A549 (cell line): ENCODE data around the gene CSNK1D. TPM values are rescaled to one million over a fixed set of nuclear protein-coding genes. Genes with fewer than 3 reads are reported as not detected.

Source experiments
- ATAC-seq, 2 experiments: fragments of 200-7000 bp in 1 of 2; fragments of >200 bp in 1 of 2; cut with Nextera tagmentation in 1 of 2; cut with Tn5 transposase in 1 of 2; 3 replicates each; pipeline versions ENCODE4 v1.8.0 to v1.9.1; 2018 to 2020; ENCODE audit warnings: mild to moderate bottlenecking in 1 of 2, moderate library complexity in 1 of 2
- CTCF ChIA-PET: fragments of 300-600 bp; sonication (Branson Sonifier 250); formaldehyde crosslinking; extraction: SDS; loops from one replicate; lab custom pipeline; 2021; ENCODE audit warnings: antibody characterized with exemption, inconsistent platforms; lab: Yijun Ruan, JAX
- POLR2A ChIA-PET: fragments of 350-600 bp; formaldehyde crosslinking; extraction: SDS; loops from one replicate; lab custom pipeline; 2021; ENCODE audit warnings: antibody characterized with exemption, inconsistent platforms; lab: Yijun Ruan, JAX
- DNase-seq, 2 experiments: peaks; one replicate each; pipeline versions ENCODE4 v3.0.0 to v3.0.0-alpha.2; 2011 to 2016; ENCODE audit warnings: low read depth in 1 of 2, low spot score in 1 of 2
- FAIRE-seq: peaks from 2 replicates; lab custom pipeline; 2011; peaks lifted over from hg19 to GRCh38; lab: Jason Lieb, UNC
- H3K27ac ChIP-seq, 2 experiments: fragments of >200 bp; sonication (Bioruptor Twin); formaldehyde crosslinking; 3 replicates each; pipeline ENCODE4 v1.5.1; 2016 to 2017
- H3K4me1 ChIP-seq: fragments of >200 bp; sonication (Bioruptor Twin); formaldehyde crosslinking; 3 replicates; pipeline ENCODE4 v1.6.1; 2016
- H3K4me2 ChIP-seq: fragments of >200 bp; sonication (Bioruptor Twin); formaldehyde crosslinking; 3 replicates; pipeline ENCODE4 v1.6.1; 2016
- H3K4me3 ChIP-seq: fragments of >200 bp; sonication (Bioruptor Twin); formaldehyde crosslinking; 3 replicates; pipeline ENCODE4 v1.5.1; 2016
- H3K9me3 ChIP-seq: fragments of >200 bp; sonication (Bioruptor Twin); formaldehyde crosslinking; 3 replicates; pipeline ENCODE4 v1.6.1; 2016
- ATOH8 ChIP-seq: fragments of 250-450 bp; sonication (Bioruptor Pico); IDR thresholded peaks from 2 replicates; pipeline ENCODE4 v1.5.0; 2020; ENCODE audit warnings: low read depth, mild to moderate bottlenecking, moderate library complexity
- CBX8 ChIP-seq: fragments of 200-600 bp; sonication (generic); IDR thresholded peaks from 2 replicates; pipeline ENCODE4 v1.6.1; 2016
- CTCF ChIP-seq: fragments of >200 bp; sonication (Bioruptor Twin); formaldehyde crosslinking; IDR thresholded peaks from 3 replicates; pipeline ENCODE4 v1.5.1; 2016
- EHMT2 ChIP-seq: fragments of 200-600 bp; sonication (generic); IDR thresholded peaks from 2 replicates; pipeline ENCODE4 v1.6.1; 2016; ENCODE audit warnings: antibody characterized with exemption, low read depth, mild to moderate bottlenecking, moderate library complexity
- EP300 ChIP-seq, 2 experiments: fragments of >200 bp; sonication (Bioruptor Twin); formaldehyde crosslinking; IDR thresholded peaks; 2 replicates in 1 of 2; 3 replicates in 1 of 2; pipeline ENCODE4 v1.6.1; 2016 to 2017
- ESRRA ChIP-seq: fragments of 150-350 bp; IDR thresholded peaks from 2 replicates; pipeline ENCODE4 v1.6.1; 2014; ENCODE audit warnings: mild to moderate bottlenecking, low read length, borderline replicate concordance
- FOSB ChIP-seq: fragments of 250-450 bp; sonication (Bioruptor Pico); IDR thresholded peaks from 2 replicates; pipeline ENCODE4 v1.5.0; 2020; ENCODE audit warnings: mild to moderate bottlenecking, moderate library complexity
- FOSL2 ChIP-seq, 2 experiments: fragments of 450-650 bp in 1 of 2; fragments of >200 bp in 1 of 2; sonication (Bioruptor Twin) in 1 of 2; formaldehyde crosslinking; IDR thresholded peaks; 2 replicates each; pipeline versions ENCODE4 v1.5.0 to v1.6.1; 2016 to 2020; ENCODE audit warnings: mild to moderate bottlenecking in 1 of 2, moderate library complexity in 1 of 2
- KDM5A ChIP-seq: fragments of 200-600 bp; sonication (generic); IDR thresholded peaks from 2 replicates; pipeline ENCODE4 v1.6.1; 2016; ENCODE audit warnings: antibody characterized with exemption, mild to moderate bottlenecking
- MAFK ChIP-seq: fragments of 450-650 bp; IDR thresholded peaks from 2 replicates; pipeline ENCODE4 v1.6.1; 2014; ENCODE audit not compliant: partially characterized antibody
- MYC ChIP-seq: IDR thresholded peaks from 2 replicates; pipeline ENCODE4 v1.6.1; 2012; ENCODE audit warnings: mild to moderate bottlenecking, inconsistent platforms, low read length, improper control_type of control experiment, borderline replicate concordance
- POLR2A ChIP-seq: IDR thresholded peaks from 2 replicates; pipeline ENCODE4 v1.6.1; 2012; ENCODE audit warnings: mild to moderate bottlenecking, low read length
- POLR2AphosphoS2 ChIP-seq: conservative IDR thresholded peaks from 2 replicates; pipeline ENCODE4 v1.6.1; 2012; ENCODE audit warnings: low read length, improper control_type of control experiment, inconsistent platforms
- REST ChIP-seq: fragments of 200-600 bp; sonication (generic); IDR thresholded peaks from 2 replicates; pipeline ENCODE4 v1.6.1; 2016; ENCODE audit warnings: antibody characterized with exemption, mild to moderate bottlenecking, moderate library complexity
- RFX5 ChIP-seq: fragments of 450-650 bp; IDR thresholded peaks from 2 replicates; pipeline ENCODE4 v1.7.1; 2014; ENCODE audit warnings: antibody characterized with exemption, mild to moderate bottlenecking, moderate library complexity
- SMC3 ChIP-seq: fragments of >200 bp; sonication (Bioruptor Twin); formaldehyde crosslinking; IDR thresholded peaks from 3 replicates; pipeline ENCODE4 v1.6.1; 2018; ENCODE audit warnings: inconsistent platforms
- SREBF2 ChIP-seq: fragments of 450-650 bp; IDR thresholded peaks from 2 replicates; pipeline ENCODE4 v1.6.1; 2014; ENCODE audit warnings: mild to moderate bottlenecking, moderate library complexity
- TFCP2L1 ChIP-seq: fragments of 250-450 bp; sonication (Bioruptor Pico); IDR thresholded peaks from 2 replicates; pipeline ENCODE4 v1.5.0; 2021; ENCODE audit warnings: mild to moderate bottlenecking
- ZC3H11A ChIP-seq: fragments of 450-650 bp; IDR thresholded peaks from 2 replicates; pipeline ENCODE4 v1.6.1; 2014; ENCODE audit warnings: antibody characterized with exemption, mild to moderate bottlenecking
- ZNF302 ChIP-seq: fragments of 250-450 bp; sonication (Bioruptor Pico); IDR thresholded peaks from 2 replicates; pipeline ENCODE4 v1.9.0; 2021; ENCODE audit warnings: inconsistent platforms, mild to moderate bottlenecking, moderate library complexity
- WGBS: methylation state at CpG from one replicate; pipeline ENCODE4 v1.1.6; 2017; ENCODE audit errors: missing lambda C conversion rate; 5-methylcytosine and 5-hydroxymethylcytosine counted together
- polyA plus RNA-seq, 4 experiments: library from polyadenylated mRNA; depleted of rRNA in 3 of 4; stranded (reverse); fragments of >200 nt; fragmentation: RNase III in 1 of 4; extraction: RNeasy Plus Mini Kit Qiagen cat#74134 plus additional on column Dnase treatment in 1 of 4; gene quantifications; 2 replicates in 3 of 4; 3 replicates in 1 of 4; pipeline ENCODE4 v1.2.3, GENCODE V29; 2011 to 2017
- TF ChIP-seq, protein P1 (sequence below): IDR thresholded peaks from 2 replicates; pipeline ENCODE4 v1.6.1; 2012
- TF ChIP-seq, protein P2 (sequence below): fragments of >200 bp; sonication (Bioruptor Twin); formaldehyde crosslinking; IDR thresholded peaks from 3 replicates; pipeline ENCODE4 v1.6.1; 2016

The CSNK1D gene
- polyA plus RNA-seq, 2 of the 4 experiments (the other 2 are of a cell fraction) = 130 to 163 TPM

- Histone ChIP-seq H3K9me3 (peaks cover 9% of the 10 kb centered on the region), H3K4me3 (no peak overlapping the region), H3K4me1 (peaks cover 40% of the 10 kb centered on the region)
- ChIA-PET CTCF (interaction anchor here (0.8 to 3.9 kb wide), 12 partner anchors 9 to 70 kb away, joined by 3 to 20 read pairs (median 10); partner anchors contain the start of genes CD7 and CSNK1D), POLR2A (interaction anchor here (1.0 to 4.3 kb wide), 4 partner anchors 9 to 15 kb away, joined by 4 to 39 read pairs (median 13); partner anchors contain the start of gene CSNK1D)
- 85% methylated on average over 25 of the region's 25 CpGs for WGBS
- TF ChIP-seq TFCP2L1 (CRISPR knock-in tag) (no peak), ATOH8 (CRISPR knock-in tag) (no peak), SMC3 (no peak), POLR2A (no peak), EHMT2 (no peak), CBX8 (no peak), POLR2AphosphoS2 (no peak), KDM5A (no peak), FOSL2 (IDR thresholded peaks at IDR 0.05) (no peak), FOSL2 (CRISPR knock-in tag; IDR thresholded peaks at IDR 0.05) (no peak), RFX5 (no peak), SREBF2 (no peak), FOSB (no peak), ESRRA (no peak), REST (no peak), MAFK (no peak), ZNF302 (no peak)
- TF ChIP-seq, all 56 proteins: peak for 0
- ATAC-seq (peak; percentile 16 to 44; a peak in 4 of 6 replicates), DNase-seq (no peak), FAIRE-seq (no peak)
- peak overlapping the region; percentile 82 to 87 for H3K27ac ChIP-seq
- peak overlapping the region; percentile 50 for H3K4me2 ChIP-seq
Measured at GRCh38 chr17:82282239-82283207, 9.0 kb upstream of the CSNK1D start.

DNA sequence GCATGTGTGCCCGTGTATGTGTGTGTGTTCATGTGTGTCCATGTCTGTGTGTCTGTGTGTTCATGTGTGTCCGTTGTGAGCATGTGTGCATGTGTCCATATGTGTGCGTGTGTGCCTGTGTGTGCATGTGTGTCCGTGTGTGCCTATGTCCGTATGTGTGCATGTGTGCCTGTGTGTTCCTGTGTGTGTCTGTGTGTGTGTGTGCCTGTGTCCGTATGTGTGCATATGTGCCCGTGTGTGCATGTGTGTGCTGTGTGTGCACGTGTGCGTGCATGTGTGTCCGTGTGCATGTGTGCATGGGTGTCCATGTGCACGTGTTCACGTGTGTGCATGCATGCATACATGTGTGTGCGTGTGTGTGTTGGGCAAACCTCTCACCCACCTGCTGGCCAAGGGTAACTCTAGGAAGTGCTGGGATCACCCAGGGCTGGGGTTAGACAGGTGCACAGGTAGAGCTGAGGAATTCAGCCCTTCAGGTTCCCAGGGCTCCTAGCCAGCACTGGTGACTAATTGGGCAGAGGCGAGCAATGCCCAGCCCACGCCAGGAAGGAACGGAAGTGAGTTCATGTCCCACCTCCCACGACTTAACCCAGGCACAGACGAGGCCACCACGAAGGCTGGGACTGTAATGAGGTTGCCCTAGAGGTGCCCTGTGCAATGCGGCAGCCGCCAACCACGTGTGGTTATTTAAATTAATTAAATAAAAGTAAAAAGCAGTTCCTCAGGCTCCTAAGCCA lies 8.2 kb upstream of the CSNK1D start:
- peaks cover under 1% of the 10 kb centered on the region; the same call in 1 of the 3 replicates for H3K9me3 ChIP-seq
- H3K4me3 ChIP-seq = no peak overlapping the region
- peak overlapping the region; percentile 82 to 87 for H3K27ac ChIP-seq
- POLR2A ChIA-PET = interaction anchor here (1.0 to 4.3 kb wide), 3 partner anchors 11 to 16 kb away, joined by 4 to 39 read pairs (median 10); no protein-coding TSS in a partner anchor
- ATAC-seq (peak; percentile 47 to 51), FAIRE-seq (no peak), DNase-seq (peak in 1 of 2 experiments; percentile 54)
- peak overlapping the region; percentile 50 for H3K4me2 ChIP-seq
- WGBS = 54% methylated on average over 22 of the region's 22 CpGs
- CTCF ChIA-PET = interaction anchor here (0.8 to 3.9 kb wide), 10 partner anchors 10 to 262 kb away, joined by 3 to 20 read pairs (median 6); no protein-coding TSS in a partner anchor
- peaks cover 35% of the 10 kb centered on the region for H3K4me1 ChIP-seq
- TF ChIP-seq EP300 (IDR thresholded peaks at IDR 0.05) = no peak; a peak in 1 of 5 replicates
- TF ChIP-seq CTCF = no peak
- no peak for TF ChIP-seq ZC3H11A
- no peak for TF ChIP-seq FOSL2 (IDR thresholded peaks at IDR 0.05)
- peak; percentile 55 for TF ChIP-seq FOSL2 (CRISPR knock-in tag; IDR thresholded peaks at IDR 0.05)
- 0 out of 2 replicates have a peak, but pooled peaks have one; percentile 50 for TF ChIP-seq MYC
- TF ChIP-seq, protein P1, sequence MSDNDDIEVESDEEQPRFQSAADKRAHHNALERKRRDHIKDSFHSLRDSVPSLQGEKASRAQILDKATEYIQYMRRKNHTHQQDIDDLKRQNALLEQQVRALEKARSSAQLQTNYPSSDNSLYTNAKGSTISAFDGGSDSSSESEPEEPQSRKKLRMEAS = peak; percentile 65; the same call in 1 of the 2 replicates
- TF ChIP-seq, protein P2, sequence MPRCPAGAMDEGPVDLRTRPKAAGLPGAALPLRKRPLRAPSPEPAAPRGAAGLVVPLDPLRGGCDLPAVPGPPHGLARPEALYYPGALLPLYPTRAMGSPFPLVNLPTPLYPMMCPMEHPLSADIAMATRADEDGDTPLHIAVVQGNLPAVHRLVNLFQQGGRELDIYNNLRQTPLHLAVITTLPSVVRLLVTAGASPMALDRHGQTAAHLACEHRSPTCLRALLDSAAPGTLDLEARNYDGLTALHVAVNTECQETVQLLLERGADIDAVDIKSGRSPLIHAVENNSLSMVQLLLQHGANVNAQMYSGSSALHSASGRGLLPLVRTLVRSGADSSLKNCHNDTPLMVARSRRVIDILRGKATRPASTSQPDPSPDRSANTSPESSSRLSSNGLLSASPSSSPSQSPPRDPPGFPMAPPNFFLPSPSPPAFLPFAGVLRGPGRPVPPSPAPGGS = no peak
